ENCODE data around the gene FAT2. TPM values are rescaled to one million over a fixed set of nuclear protein-coding genes. Genes with fewer than 3 reads are reported as not detected.

Gene FAT2
- total RNA-seq, 2 donors from 2014 or later, result not detected

DNA sequence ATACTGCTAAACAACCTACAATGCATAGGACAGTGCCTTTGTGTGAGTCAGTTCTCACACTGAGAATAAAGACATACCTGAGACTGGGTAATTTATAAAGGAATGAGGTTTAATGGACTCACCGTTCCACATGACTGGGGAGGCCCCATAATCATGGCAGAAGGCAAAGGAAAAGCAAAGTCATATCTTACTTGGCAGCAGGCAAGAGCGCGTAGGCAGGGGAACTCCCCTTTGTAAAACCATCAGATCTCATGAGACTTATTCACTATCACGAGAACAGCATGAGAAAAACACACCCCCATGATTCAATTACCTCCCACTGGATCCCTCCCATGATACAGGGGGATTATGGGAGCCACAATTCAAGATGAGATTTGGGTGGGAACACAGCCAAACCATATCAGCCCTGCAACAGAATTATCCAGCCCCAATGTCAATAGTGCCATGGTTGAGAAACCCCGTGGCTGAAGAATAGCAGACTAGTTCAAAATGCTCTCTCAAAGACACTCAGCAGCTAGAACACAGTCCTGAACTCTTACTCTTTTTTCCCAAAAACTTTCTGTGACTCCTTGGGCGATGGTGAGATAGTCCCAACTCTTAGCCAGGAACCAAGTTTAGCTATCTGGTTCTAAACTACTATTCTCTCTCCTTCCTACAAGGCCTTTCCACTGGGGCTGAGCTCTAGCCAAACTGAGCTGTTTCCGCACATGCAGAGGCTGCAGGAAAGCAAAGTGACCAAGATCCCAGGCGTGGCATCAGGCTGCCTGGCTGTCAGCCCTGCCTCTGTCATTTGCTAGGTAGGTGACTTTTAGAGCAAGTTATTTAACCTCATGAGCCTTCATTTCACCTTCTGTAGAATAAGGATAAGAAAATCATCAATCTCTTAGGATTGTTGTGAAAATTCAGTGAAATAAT is 21.7 kb downstream of the FAT2 start:
- Histone ChIP-seq H3K27me3 (no peaks in the 10 kb centered on the region), H3K9me3 (no peaks in the 10 kb centered on the region), H3K9ac (ENCODE audit: low read depth in 2 of 2, low read length in 2 of 2) (no peak overlapping the region), H3K27ac (no peak overlapping the region), H3K4me1 (no peaks in the 10 kb centered on the region), H3K36me3 (no peaks in the 10 kb centered on the region), H3K4me3 (no peak overlapping the region)
- no peak for DNase-seq
- intact Hi-C loops (cut with DNase I), result no loop called here
- no peak for TF ChIP-seq CTCF (IDR thresholded peaks at IDR 0.05)

- no peak overlapping the region for H3K9ac ChIP-seq (ENCODE audit: low read depth in 2 of 2, low read length in 2 of 2)
- no peaks in the 10 kb centered on the region for H3K4me1 ChIP-seq
- no peaks in the 10 kb centered on the region for H3K36me3 ChIP-seq
- H3K4me3 ChIP-seq, result no peak overlapping the region
- no peak for DNase-seq
- no peak overlapping the region for H3K27ac ChIP-seq
- no peaks in the 10 kb centered on the region for H3K9me3 ChIP-seq
- H3K27me3 ChIP-seq, result no peaks in the 10 kb centered on the region
- no peak for TF ChIP-seq CTCF (IDR thresholded peaks at IDR 0.05)
- intact Hi-C loops (cut with DNase I), result no loop called here
Measured at GRCh38 chr5:151568036-151568435, 23.1 kb downstream of the FAT2 start.

DNA sequence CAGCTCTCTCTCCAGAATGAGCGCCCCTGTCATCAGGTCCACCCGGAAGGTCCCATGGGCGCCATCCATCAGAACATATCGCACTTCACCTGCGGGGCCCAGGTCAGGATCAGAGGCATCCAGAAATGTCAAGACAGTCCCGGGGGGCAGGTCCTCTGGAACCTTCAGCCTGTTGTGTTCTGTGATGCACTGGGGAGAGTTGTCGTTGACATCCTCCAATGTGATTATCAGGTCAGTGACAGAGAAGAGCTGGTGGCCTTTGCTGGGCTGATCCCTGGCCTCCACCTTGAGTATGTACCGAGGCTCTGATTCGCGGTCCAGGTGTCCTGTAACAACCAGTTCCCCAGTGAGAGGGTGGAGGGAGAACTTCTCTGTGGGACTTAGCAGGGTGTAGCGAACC is 25.2 kb downstream of the FAT2 start:
- Histone ChIP-seq H3K9ac (ENCODE audit: low read depth in 2 of 2, low read length in 2 of 2) (no peak overlapping the region), H3K9me3 (no peaks in the 10 kb centered on the region), H3K36me3 (no peaks in the 10 kb centered on the region), H3K27ac (no peak overlapping the region), H3K27me3 (no peaks in the 10 kb centered on the region), H3K4me1 (no peaks in the 10 kb centered on the region), H3K4me3 (no peak overlapping the region)
- DNase-seq, result no peak
- no peak for TF ChIP-seq CTCF (IDR thresholded peaks at IDR 0.05)
- intact Hi-C loops (cut with DNase I), result no loop called here

GRCh38 chr5:151562019-151562707 is 29.0 kb downstream of the FAT2 start:
- TF ChIP-seq CTCF (IDR thresholded peaks at IDR 0.05), result no peak

DNA sequence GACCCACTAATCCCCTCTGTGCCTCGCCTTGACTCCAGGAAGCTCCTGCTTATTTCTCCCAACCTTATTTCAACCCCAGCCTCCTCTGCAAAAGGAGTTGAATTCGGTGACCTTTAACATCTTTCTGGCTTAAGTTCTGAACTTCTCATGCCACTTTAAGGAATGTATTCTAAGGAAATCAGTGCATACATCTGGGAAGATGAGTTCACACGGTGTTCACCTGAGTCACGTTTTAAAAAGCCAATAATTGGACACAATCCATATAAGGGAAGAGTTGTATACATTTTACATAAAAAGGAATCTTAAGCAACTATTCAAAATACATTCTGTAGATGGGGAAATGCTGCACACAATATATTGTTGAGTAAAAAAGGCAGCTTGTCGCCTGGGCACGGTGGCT is 33.2 kb downstream of the FAT2 start:
- H3K4me1 ChIP-seq, result no peaks in the 10 kb centered on the region
- H3K4me3 ChIP-seq, result no peak overlapping the region
- no peaks in the 10 kb centered on the region for H3K9me3 ChIP-seq
- intact Hi-C loops (cut with DNase I), result no loop called here
- H3K27ac ChIP-seq, result no peak overlapping the region
- no peak for DNase-seq
- no peaks in the 10 kb centered on the region for H3K27me3 ChIP-seq
- no peak overlapping the region for H3K9ac ChIP-seq (ENCODE audit: low read depth in 2 of 2, low read length in 2 of 2)
- H3K36me3 ChIP-seq, result no peaks in the 10 kb centered on the region
- TF ChIP-seq CTCF (IDR thresholded peaks at IDR 0.05), result no peak

More at GRCh38 chr5:151562019-151562707, 29.0 kb downstream of the FAT2 start:
- H3K27me3 ChIP-seq, result no peaks in the 10 kb centered on the region
- no peaks in the 10 kb centered on the region for H3K36me3 ChIP-seq
- no peak overlapping the region for H3K9ac ChIP-seq (ENCODE audit: low read depth in 2 of 2, low read length in 2 of 2)
- H3K4me1 ChIP-seq, result no peaks in the 10 kb centered on the region
- intact Hi-C loops (cut with DNase I), result no loop called here
- no peaks in the 10 kb centered on the region for H3K9me3 ChIP-seq
- no peak overlapping the region for H3K27ac ChIP-seq
- H3K4me3 ChIP-seq, result no peak overlapping the region
- DNase-seq, result no peak

Measured in colonic mucosa (tissue), 4 donors.